Activated CD4-positive, alpha-beta T cell treated with anti-CD3 and anti-CD28 coated beads for 24 hours (primary cell): ENCODE measurements around the gene CLRN1.

ENCODE experiments used
- DNase-seq, 2 donors: peaks; one replicate each; pipeline ENCODE4 v3.0.0-alpha.2; 2020; ENCODE audit warnings: low read depth in 2 of 2

The CLRN1 gene

GRCh38 chr3:150921209-150921608 lies 51.3 kb downstream of the CLRN1 start:
- no peak for DNase-seq

GRCh38 chr3:150920236-150920635 lies 52.3 kb downstream of the CLRN1 start:
- DNase-seq: no peak

GRCh38 chr3:150917951-150918350 lies 54.6 kb downstream of the CLRN1 start:
- DNase-seq: no peak

GRCh38 chr3:150913133-150913922 lies 59.2 kb downstream of the CLRN1 start:
- no peak for DNase-seq

GRCh38 chr3:150912501-150912900 lies 60.0 kb downstream of the CLRN1 start:
- DNase-seq: no peak

- DNase-seq: no peak
Measured at GRCh38 chr3:150911771-150912170, 60.8 kb downstream of the CLRN1 start.

- no peak for DNase-seq
Measured at GRCh38 chr3:150906461-150906860, 66.1 kb downstream of the CLRN1 start.

- no peak for DNase-seq
Measured at GRCh38 chr3:150905746-150906145, 66.8 kb downstream of the CLRN1 start.

- no peak for DNase-seq
Measured at GRCh38 chr3:150905339-150905738, 67.2 kb downstream of the CLRN1 start, which contains the start of gene MINDY4B. MINDY4B (minus strand) TSS chr3:150905439; CDS start chr3:150905439, 0 bp downstream.

- no peak for DNase-seq
Measured at GRCh38 chr3:150902988-150903387, 69.5 kb downstream of the CLRN1 start.

GRCh38 chr3:150901793-150902192 lies 70.7 kb downstream of the CLRN1 start:
- DNase-seq: no peak

- DNase-seq: no peak
Measured at GRCh38 chr3:150899141-150899540, 73.4 kb downstream of the CLRN1 start.

- no peak for DNase-seq
Measured at GRCh38 chr3:150898046-150898754, 74.3 kb downstream of the CLRN1 start.

- no peak for DNase-seq
Measured at GRCh38 chr3:150897592-150897991, 74.9 kb downstream of the CLRN1 start.

- DNase-seq: no peak
Measured at GRCh38 chr3:150890831-150891230, 81.7 kb downstream of the CLRN1 start.

GRCh38 chr3:150890295-150890694 lies 82.2 kb downstream of the CLRN1 start:
- no peak for DNase-seq

- DNase-seq: no peak
Measured at GRCh38 chr3:150889106-150889505, 83.4 kb downstream of the CLRN1 start.

GRCh38 chr3:150887031-150887430 lies 85.5 kb downstream of the CLRN1 start:
- DNase-seq: no peak

- no peak for DNase-seq
Measured at GRCh38 chr3:150885535-150885934, 87.0 kb downstream of the CLRN1 start.

GRCh38 chr3:150878996-150879575 lies 93.4 kb downstream of the CLRN1 start:
- no peak for DNase-seq

GRCh38 chr3:150878290-150878689 lies 94.2 kb downstream of the CLRN1 start:
- DNase-seq: no peak

- no peak for DNase-seq
Measured at GRCh38 chr3:150877303-150877702, 95.2 kb downstream of the CLRN1 start.
